VCaP (cell line): ENCODE measurements around the gene SENP3.

ENCODE experiments used
- H3K27ac ChIP-seq: fragments of 450-650 bp; 2 replicates; pipeline ENCODE4 v1.5.1; 2017
- CTCF ChIP-seq: fragments of 450-650 bp; conservative IDR thresholded peaks from 2 replicates; pipeline ENCODE4 v1.5.1; 2017; ENCODE audit warnings: mild to moderate bottlenecking, moderate library complexity

SENP3 gene

DNA sequence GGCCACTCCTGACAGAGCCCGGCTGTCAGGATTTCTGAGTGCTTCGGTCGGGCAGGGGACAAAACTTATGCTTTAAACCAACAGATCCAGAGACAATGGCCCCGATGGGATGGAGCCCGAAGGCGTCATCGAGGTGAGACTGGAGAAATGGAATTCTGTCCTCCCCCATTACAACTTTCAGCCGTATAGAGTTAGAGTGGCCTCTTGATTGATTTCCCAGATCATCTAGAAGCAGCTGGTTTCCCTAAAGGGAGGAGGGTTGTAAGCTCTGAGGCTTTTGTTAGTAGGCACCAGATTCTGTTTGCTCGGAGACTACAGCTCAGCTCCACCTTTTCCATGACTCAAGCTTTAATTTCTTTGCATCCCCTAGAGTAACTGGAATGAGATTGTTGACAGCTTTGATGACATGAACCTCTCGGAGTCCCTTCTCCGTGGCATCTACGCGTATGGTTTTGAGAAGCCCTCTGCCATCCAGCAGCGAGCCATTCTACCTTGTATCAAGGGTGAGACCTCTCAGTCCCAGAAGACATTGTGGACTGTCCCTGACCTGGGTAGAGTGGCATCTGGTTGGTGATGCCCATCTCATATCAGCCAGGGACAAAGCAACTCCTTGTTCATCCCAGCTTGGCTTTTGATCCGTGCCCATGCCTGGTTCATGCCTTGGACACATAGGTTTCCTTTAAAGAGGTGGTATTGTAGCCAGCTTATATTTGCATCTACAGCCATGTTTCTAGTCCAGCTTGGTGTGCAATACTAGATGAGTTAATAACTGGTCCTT, 12.6 kb downstream of the SENP3 start:
- peak overlapping the region; percentile 94; the same call in 1 of the 2 replicates for H3K27ac ChIP-seq
- TF ChIP-seq CTCF = no peak

- no peak overlapping the region for H3K27ac ChIP-seq
- no peak for TF ChIP-seq CTCF
These were observed 13.8 kb downstream of the SENP3 start for GRCh38 chr17:7575481-7575883.

DNA sequence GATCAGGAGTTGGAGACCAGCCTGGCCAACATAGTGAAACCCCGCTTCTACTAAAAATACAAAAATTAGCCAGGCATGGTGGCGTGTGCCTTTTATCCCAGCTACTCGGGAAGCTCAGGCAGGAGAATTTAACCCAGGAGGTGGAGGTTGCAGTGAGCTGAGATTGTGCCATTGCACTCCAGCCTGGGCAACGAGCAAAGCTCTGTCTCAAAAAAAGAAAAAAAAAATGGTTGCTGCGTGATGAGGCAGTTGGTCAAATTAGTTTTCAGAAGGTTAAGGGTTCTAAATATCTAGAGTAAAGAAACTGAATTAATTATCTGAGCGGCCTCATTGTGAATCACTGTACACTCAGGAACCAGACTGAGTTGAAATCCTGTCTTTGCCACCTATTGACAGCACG, 14.2 kb downstream of the SENP3 start:
- H3K27ac ChIP-seq = no peak overlapping the region
- no peak for TF ChIP-seq CTCF

GRCh38 chr17:7576432-7576937, 14.8 kb downstream of the SENP3 start:
- H3K27ac ChIP-seq = no peak overlapping the region; the same call in 1 of the 2 replicates
- TF ChIP-seq CTCF = no peak

DNA sequence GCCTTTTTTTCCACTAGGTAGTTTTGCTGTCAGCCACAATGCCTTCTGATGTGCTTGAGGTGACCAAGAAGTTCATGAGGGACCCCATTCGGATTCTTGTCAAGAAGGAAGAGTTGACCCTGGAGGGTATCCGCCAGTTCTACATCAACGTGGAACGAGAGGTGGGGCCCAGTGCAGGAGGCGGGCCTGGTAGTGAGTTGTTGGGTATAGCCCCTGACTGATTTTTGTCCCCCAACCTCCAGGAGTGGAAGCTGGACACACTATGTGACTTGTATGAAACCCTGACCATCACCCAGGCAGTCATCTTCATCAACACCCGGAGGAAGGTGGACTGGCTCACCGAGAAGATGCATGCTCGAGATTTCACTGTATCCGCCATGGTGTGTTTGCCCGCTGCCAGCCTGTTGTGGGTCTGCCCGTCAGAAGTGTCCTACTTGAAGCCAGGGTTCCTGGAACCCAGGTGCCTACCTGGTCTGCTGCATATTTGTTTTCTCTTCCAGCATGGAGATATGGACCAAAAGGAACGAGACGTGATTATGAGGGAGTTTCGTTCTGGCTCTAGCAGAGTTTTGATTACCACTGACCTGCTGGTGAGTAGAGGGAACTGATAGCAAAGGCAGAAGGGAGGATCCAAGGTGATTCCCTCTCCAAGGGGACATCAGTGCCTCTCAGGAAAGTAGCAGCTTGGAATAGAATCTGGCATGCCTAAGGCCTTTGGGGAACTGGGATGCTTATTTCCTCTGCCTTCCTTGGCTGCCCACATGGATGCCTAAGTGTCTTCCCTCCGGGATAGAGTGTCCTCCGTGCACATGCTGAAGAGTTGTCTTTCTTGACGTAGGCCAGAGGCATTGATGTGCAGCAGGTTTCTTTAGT, 15.8 kb downstream of the SENP3 start:
- no peak for TF ChIP-seq CTCF
- H3K27ac ChIP-seq = no peak overlapping the region; the same call in 1 of the 2 replicates

GRCh38 chr17:7579001-7579833, 17.5 kb downstream of the SENP3 start, which contains the start of gene CD68:
Gene CD68 (plus strand): TSS chr17:7579638. CDS start chr17:7579678, 40 bp downstream.
- no peak for TF ChIP-seq CTCF
- no peak within 1 kb of the TSS for H3K27ac ChIP-seq
